ENCODE measurements around the gene LIX1L. TPM values are rescaled to one million over a fixed set of nuclear protein-coding genes. Genes with fewer than 3 reads are reported as not detected.

The LIX1L gene
- polyA plus RNA-seq, 2 of the 4 experiments (the other 2 are of a cell fraction): 10.5 to 35.8 TPM

GRCh38 chr1:145952903-145953302 lies 4.9 kb downstream of the LIX1L start:
- CTCF ChIA-PET: interaction anchor here (1.9 to 2.7 kb wide), 2 partner anchors 61 to 108 kb away, joined by 5 to 10 read pairs; partner anchors contain the start of gene NUDT17
- Histone ChIP-seq H3K27ac (no peak overlapping the region), H3K4me3 (no peak overlapping the region), H3K9me3 (no peaks in the 10 kb centered on the region), H3K4me2 (no peak overlapping the region), H3K4me1 (peaks cover 15% of the 10 kb centered on the region)
- ATAC-seq (no peak), FAIRE-seq (no peak), DNase-seq (ENCODE audit: low read depth in 1 of 2, low spot score in 1 of 2) (no peak)
- WGBS (ENCODE audit: missing lambda C conversion rate): 97% methylated on average over 3 of the region's 3 CpGs
- TF ChIP-seq TP53 (CRISPR knock-in tag; IDR thresholded peaks at IDR 0.05): no peak
- TF ChIP-seq RAD21 (conservative IDR thresholded peaks at IDR 0.05 in 1 of 2, IDR thresholded peaks at IDR 0.05 in 1 of 2): no peak
- TF ChIP-seq MYC (IDR thresholded peaks at IDR 0.05; ENCODE audit: borderline replicate concordance, low read length): no peak
- no peak for TF ChIP-seq MAZ (IDR thresholded peaks at IDR 0.05; ENCODE audit: borderline replicate concordance, low read depth, low read length)
- TF ChIP-seq JUNB (IDR thresholded peaks at IDR 0.05): no peak
- no peak for TF ChIP-seq RCOR1 (IDR thresholded peaks at IDR 0.05; ENCODE audit: low read depth, low read length)
- TF ChIP-seq, protein P1, sequence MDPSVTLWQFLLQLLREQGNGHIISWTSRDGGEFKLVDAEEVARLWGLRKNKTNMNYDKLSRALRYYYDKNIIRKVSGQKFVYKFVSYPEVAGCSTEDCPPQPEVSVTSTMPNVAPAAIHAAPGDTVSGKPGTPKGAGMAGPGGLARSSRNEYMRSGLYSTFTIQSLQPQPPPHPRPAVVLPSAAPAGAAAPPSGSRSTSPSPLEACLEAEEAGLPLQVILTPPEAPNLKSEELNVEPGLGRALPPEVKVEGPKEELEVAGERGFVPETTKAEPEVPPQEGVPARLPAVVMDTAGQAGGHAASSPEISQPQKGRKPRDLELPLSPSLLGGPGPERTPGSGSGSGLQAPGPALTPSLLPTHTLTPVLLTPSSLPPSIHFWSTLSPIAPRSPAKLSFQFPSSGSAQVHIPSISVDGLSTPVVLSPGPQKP (IDR thresholded peaks at IDR 0.05; ENCODE audit: low read depth, low read length): no peak
- TF ChIP-seq, protein P2, sequence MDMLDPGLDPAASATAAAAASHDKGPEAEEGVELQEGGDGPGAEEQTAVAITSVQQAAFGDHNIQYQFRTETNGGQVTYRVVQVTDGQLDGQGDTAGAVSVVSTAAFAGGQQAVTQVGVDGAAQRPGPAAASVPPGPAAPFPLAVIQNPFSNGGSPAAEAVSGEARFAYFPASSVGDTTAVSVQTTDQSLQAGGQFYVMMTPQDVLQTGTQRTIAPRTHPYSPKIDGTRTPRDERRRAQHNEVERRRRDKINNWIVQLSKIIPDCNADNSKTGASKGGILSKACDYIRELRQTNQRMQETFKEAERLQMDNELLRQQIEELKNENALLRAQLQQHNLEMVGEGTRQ (IDR thresholded peaks at IDR 0.05): no peak
- no peak for TF ChIP-seq FOSB (CRISPR knock-in tag; IDR thresholded peaks at IDR 0.05)
- TF ChIP-seq FOXS1 (CRISPR knock-in tag; IDR thresholded peaks at IDR 0.05): no peak
- no peak for TF ChIP-seq FOSL2 (IDR thresholded peaks at IDR 0.05)
- no peak for TF ChIP-seq FOSL2 (CRISPR knock-in tag; IDR thresholded peaks at IDR 0.05)
- no peak for TF ChIP-seq RFX5 (IDR thresholded peaks at IDR 0.05)
- no peak for TF ChIP-seq CBX8 (IDR thresholded peaks at IDR 0.05)
- POLR2A ChIA-PET: no interaction called here

DNA sequence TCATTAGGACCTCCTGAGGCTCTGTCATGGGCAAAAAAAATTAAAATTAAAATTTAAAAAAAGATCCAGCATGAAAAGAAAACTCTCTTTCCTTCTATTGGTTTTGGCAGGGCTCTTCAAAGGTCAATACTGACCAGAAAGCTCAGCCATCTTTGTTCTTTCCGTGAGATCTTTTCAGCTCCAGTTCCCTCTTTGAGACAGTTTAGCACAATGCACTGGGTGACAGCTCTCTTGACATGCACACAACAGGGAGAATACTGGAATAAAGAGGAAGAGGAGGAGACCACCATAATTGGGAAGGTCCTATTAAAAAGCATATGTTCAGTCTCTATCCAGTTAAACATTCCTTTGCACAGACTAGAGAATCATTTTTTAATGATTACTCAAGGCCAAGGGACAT lies 6.3 kb downstream of the LIX1L start:
- ATAC-seq (no peak), FAIRE-seq (no peak), DNase-seq (ENCODE audit: low read depth in 1 of 2, low spot score in 1 of 2) (no peak)
- no peak overlapping the region for H3K27ac ChIP-seq
- CTCF ChIA-PET: interaction anchor here (1.9 to 2.7 kb wide), 2 partner anchors 59 to 106 kb away, joined by 5 to 10 read pairs; partner anchors contain the start of gene NUDT17
- no peaks in the 10 kb centered on the region for H3K9me3 ChIP-seq
- H3K4me1 ChIP-seq: peaks cover 11% of the 10 kb centered on the region
- H3K4me3 ChIP-seq: no peak overlapping the region
- WGBS (ENCODE audit: missing lambda C conversion rate): 90% methylated on average over 1 of the region's 1 CpG
- TF ChIP-seq ESRRA (IDR thresholded peaks at IDR 0.05; ENCODE audit: borderline replicate concordance, low read length): no peak
- TF ChIP-seq RNF2 (IDR thresholded peaks at IDR 0.05; ENCODE audit: borderline replicate concordance, low read depth): no peak
- TF ChIP-seq EHF (CRISPR knock-in tag; IDR thresholded peaks at IDR 0.05): no peak
- TF ChIP-seq CBX8 (IDR thresholded peaks at IDR 0.05): no peak
- TF ChIP-seq, protein P2 (IDR thresholded peaks at IDR 0.05): no peak
- no peak for TF ChIP-seq CTCF (IDR thresholded peaks at IDR 0.05)
- no peak for TF ChIP-seq JUN (IDR thresholded peaks at IDR 0.05)
- TF ChIP-seq HEYL (CRISPR knock-in tag; IDR thresholded peaks at IDR 0.05): no peak
- TF ChIP-seq, protein P3, sequence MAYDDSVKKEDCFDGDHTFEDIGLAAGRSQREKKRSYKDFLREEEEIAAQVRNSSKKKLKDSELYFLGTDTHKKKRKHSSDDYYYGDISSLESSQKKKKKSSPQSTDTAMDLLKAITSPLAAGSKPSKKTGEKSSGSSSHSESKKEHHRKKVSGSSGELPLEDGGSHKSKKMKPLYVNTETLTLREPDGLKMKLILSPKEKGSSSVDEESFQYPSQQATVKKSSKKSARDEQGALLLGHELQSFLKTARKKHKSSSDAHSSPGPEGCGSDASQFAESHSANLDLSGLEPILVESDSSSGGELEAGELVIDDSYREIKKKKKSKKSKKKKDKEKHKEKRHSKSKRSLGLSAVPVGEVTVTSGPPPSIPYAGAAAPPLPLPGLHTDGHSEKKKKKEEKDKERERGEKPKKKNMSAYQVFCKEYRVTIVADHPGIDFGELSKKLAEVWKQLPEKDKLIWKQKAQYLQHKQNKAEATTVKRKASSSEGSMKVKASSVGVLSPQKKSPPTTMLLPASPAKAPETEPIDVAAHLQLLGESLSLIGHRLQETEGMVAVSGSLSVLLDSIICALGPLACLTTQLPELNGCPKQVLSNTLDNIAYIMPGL (CRISPR knock-in tag; IDR thresholded peaks at IDR 0.05; ENCODE audit: borderline replicate concordance): no peak
- no peak for TF ChIP-seq MAX (IDR thresholded peaks at IDR 0.05)
- no peak for TF ChIP-seq MAZ (IDR thresholded peaks at IDR 0.05; ENCODE audit: borderline replicate concordance, low read depth, low read length)
- no peak for TF ChIP-seq SMC3 (IDR thresholded peaks at IDR 0.05)
- TF ChIP-seq CHD4 (IDR thresholded peaks at IDR 0.05; ENCODE audit: borderline replicate concordance): no peak
- TF ChIP-seq RCOR1 (IDR thresholded peaks at IDR 0.05; ENCODE audit: low read depth, low read length): no peak
- no peak for TF ChIP-seq RAD21 (conservative IDR thresholded peaks at IDR 0.05 in 1 of 2, IDR thresholded peaks at IDR 0.05 in 1 of 2)
- no peak for TF ChIP-seq RFX5 (IDR thresholded peaks at IDR 0.05)
- POLR2A ChIA-PET: interaction anchor here (0.8 kb wide), 1 partner anchor 24 kb away, joined by 3 read pairs; the partner anchor contains the start of gene RBM8A
- no peak overlapping the region for H3K4me2 ChIP-seq

All from A549 (cell line).